HG02763 (cell line): ENCODE measurements around the gene PRTFDC1.
"Not testable (repeated sequence)": the region's sequence is repeated elsewhere in the genome, so short reads cannot be mapped to it uniquely, and the experiment has no call there.

ENCODE experiments used
- ATAC-seq: cut with Tn5 transposase; IDR thresholded peaks from one replicate; pipeline ENCODE4 v1.9.1; 2021; ENCODE audit warnings: mild to moderate bottlenecking, moderate library complexity; ENCODE audit not compliant: unreplicated experiment

PRTFDC1 gene

DNA sequence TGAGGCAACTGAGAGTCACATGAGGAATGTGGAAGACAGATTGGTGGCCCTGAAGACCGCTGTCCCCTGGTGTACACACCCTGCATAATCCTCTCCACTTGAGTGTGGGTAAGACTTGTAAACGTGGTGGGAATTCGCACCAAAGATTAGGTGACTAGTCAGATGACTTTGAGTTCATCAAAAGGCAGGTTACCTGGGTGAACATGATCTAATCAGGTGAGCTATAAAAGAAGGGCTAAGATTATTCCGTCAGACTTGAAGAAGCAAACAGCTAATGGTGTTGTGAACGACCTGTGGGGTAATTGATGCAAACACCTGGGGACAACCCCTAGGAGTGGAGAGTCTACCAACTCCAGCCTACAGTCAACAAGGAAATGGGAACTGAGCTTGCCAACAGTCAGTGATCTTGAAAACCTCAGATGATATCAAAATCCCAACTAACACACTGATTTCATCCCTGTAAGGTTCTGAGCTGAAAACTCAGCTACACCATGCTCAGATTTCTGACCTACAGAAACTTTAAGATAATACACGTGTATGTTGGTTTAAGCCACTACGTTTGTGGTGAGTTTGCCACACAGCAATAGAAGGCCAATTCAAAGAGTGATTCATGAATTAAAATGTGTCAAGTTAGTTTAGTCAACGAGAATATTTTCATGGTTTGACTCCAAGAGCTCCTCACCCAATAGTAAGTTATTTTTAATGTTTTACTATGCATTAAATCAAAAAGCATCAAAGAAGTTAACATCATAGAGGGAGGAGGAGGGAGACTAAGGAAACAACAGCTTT is 16.7 kb downstream of the PRTFDC1 start:
- ATAC-seq: no peak

DNA sequence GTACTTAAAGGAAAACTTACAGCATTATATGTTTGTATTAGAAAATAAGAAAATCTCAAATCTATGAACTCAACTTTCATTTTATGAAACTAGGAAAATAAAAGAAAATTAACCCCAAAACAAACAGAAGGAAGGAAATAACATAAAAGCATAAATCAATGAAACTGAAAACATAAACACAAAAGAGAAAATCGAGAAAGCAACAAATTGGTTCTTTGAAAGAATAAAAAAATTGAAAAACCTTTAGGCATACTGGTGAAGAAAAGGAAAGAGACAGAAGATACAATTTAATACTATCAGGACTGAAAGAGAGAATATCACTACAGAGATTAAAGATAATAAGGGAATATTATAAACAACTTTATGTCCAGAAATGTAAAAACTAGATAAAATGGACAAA is 21.2 kb downstream of the PRTFDC1 start:
- no peak for ATAC-seq

DNA sequence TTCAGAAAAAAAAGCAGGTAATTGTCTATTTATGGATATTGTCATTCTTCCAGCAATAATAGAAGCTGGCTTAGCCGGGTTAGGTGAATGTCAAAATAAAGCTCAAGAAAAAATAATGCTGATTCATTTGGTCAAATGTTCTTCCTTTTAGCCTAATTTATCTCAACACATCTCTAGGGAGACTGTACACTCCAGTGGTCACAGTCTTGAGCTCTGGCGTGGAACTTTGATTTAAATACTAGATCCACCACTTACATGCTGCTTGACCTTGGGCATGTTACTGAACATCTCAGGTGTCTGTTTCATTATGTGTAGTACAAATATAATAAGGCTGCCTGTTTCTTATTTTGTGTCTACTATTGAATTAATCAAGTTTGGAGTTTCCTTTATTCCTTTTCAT is 22.0 kb downstream of the PRTFDC1 start:
- no peak for ATAC-seq

DNA sequence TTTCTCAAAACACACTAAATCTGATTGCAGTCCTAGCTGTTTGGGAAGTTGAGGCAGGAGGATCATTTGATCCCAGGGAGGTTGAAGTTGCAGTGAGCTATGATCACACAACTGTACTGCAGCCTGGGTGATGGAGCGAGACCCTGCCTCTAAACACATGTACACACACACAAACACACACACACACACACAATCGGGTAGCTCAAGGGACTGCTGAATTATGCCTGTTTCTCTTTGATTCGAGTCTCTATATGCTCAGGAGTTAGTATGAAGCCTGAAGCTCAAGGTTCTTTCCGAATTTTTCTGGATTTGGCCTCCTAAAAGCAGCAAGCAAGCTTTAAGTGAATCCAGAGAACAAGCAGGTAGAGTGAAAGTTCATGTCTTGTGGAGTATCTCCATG is 22.5 kb downstream of the PRTFDC1 start:
- no peak for ATAC-seq

DNA sequence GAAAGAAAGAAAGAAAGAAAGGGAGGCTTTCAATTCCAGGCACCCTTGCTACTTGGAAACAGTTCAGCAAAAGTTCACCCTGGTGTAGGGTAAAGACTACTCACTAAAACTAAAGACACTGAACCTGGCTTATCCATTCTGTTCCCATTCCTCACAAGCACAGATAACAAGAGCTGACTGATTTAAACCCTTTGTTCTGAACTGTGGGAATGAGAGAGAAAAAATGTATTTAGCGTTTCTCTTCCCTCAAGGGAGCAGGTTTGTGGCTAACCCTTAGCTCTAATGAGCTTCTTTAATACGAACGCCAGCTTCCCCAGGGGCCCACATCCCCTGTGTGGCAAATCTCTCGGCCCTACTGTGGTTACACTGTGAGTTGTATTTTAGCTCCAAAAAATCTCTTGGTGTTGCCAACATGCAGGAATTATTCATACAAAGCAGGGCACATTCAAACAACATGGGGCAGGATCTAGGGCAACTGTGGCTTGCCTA is 23.3 kb downstream of the PRTFDC1 start:
- ATAC-seq: no peak

DNA sequence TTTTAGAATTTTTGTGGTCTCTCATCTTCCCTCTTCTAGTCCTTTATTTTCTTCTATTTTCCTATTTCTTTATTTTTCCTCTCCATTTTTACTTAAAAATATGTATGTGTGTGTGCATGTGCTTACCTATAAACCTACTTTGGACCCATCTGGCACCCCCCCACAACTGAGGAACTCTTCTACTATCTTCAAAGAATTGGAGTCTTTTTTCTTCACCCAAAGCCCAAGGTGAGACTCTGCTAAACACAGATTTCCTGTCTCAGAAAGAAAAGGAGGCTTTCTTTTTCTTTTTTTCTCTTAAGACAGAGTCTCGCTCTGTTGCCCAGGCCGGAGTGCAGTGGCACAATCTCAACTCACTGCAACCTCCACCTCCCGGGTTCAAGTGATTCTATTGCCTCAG is 24.2 kb downstream of the PRTFDC1 start:
- ATAC-seq: no peak

DNA sequence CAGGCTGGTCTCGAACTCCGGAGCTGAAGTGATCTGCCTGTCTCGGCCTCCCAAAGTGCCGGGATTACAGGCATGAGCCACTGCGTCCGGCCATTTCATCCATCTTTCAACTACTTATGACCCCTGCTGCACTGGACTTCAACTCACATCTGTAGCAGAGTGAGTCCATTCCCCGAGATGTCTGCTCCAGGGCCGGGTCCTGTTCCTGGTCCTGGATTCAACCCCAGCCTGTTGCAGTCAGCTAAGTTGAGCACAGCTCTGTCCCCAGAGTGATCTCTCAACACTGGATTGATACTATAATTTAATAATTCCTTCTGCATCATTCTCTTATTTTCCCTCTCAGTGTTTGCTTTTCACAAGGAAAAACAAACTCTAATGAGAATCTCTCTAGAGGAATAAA is 25.8 kb downstream of the PRTFDC1 start:
- no peak for ATAC-seq

DNA sequence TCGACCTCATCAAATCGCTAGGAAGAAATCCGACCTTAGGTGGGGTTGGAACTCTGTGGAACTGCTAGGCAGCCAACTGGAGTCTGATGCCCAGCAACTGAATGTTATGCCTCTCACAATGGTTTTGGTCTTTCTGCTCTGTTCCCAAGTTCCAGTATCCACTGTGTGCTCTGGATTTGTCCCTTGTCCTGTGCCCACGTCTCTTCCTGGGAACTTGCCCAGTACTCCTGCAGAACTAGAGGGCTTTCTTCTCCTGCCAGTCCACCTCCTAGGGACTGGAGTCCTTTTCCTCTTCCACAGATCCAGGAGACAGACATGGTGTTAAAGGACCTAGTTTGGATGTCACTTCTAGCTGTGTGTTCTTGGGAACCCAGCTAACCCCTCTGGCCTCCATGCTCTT is 26.6 kb downstream of the PRTFDC1 start:
- no peak for ATAC-seq

DNA sequence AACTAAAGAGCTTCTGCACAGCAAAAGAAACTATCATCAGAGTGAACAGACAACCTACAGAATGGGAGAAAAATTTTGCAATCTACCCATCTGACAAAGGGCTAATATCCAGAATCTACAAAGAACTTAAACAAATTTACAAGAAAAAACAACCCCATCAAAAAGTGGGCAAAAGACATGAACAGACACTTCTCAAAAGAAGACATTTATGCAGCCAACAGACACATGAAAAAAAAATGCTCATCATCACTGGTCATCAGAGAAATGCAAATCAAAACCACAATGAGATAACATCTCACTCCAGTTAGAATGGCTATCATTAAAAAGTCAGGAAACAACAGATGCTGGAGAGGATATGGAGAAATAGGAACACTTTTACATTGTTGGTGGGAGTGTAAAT is 27.9 kb downstream of the PRTFDC1 start:
- not testable (repeated sequence) for ATAC-seq

DNA sequence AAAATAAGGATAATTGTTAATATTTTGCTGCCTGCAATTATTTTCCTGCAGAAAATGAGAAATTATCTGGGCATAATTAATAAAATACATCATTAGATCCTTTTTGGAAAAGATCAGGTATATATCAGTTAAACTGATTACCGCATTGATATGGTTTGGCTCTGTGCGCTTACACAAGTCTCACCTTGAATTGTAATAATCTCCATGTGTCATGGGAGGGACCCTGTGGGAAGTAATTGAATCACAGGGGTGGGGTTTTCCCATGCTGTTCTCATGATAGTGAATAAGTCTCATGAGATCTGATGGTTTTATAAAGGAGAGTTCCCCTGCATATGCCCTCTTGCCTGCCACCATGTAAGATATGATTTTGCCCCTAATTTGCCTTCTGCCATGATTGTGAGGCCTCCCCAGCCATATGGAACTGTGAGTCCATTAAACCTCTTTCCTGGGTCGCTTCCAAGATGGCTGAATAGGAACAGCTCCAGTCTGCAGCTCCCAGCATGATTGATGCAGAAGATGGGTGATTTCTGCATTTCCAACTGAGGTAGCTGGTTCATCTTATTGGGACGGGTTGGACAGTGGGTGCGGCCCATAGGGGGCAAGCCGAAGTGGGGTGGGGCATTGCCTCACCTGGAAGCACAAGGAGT is 30.1 kb downstream of the PRTFDC1 start:
- not testable (repeated sequence) for ATAC-seq

DNA sequence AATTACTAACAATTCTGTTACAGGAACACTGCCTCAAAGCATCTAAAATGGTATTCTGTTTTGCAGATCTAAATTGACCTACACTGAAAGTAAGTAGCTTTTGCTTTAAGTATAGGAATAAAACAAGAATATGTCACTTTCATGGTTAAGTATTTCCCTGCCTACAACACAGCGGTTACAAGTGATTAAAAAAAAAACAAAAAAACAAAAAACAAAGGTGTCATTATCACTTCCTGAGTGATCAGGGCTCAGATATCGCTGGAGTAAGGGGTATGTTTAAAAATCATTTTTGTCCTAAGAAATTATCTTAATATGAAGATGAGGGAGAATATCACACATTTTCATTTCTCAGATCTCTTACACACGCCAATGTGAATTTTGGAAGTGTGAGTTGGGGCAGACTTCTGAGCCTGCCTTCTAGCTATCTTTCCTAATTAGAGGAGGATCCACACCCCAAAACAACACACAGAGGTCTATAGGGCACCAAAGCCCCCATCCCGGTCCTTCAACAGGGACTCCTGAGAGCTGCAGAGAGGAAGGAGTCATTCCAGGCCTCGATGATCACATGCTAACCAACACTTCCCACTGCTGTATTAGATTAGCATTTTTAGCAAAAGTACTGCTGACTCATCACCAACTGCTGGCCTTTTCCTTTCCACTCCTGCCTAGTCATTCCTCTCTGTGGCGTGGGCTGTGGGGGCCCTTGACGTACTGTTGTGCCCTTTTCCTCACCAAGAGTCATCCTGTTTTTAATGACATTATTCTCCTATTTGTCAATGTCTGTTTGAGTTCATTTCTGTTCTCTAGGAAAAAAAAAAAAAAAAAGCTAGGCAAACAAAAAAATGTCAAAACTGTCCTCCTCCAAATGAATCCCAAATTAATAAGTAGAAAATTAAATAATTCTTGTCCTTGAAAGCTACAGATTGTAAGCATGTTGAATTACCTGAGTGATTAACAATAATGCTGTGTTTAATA is 31.2 kb downstream of the PRTFDC1 start:
- peak; percentile 89 for ATAC-seq

DNA sequence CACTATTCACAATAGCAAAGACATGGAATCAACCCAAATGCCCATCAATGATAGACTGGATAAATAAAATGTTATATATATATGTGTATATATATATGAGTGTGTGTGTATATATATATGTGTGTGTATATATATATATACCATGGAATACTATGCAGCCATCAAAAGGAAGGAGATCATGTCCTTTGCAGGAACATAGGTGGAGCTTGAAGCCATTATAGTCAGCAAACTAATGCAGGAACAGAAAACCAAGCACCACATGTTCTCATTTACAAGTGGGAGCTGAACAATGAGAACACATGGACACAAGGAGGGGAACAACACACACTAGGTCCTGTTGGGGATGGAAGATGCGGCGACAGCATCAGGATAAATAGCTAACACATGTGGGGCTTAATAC is 32.2 kb downstream of the PRTFDC1 start:
- ATAC-seq: not testable (repeated sequence)

DNA sequence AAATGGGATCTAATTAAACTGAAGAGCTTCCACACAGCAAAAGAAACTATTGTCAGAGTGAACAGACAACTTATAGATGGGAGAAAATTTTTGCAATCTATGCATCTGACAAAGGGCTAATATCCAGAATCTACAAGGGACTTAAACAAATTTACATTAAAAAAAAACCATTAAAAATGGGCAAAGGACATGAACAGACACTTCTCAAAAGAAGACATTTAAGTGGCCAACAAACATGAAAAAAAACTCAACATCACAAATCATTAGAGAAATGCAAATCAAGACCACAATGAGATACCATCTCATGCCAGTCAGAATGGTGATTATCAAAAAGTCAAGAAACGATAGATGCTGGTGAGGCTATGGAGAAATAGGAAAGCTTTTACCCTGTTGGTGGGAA is 32.8 kb downstream of the PRTFDC1 start:
- not testable (repeated sequence) for ATAC-seq

DNA sequence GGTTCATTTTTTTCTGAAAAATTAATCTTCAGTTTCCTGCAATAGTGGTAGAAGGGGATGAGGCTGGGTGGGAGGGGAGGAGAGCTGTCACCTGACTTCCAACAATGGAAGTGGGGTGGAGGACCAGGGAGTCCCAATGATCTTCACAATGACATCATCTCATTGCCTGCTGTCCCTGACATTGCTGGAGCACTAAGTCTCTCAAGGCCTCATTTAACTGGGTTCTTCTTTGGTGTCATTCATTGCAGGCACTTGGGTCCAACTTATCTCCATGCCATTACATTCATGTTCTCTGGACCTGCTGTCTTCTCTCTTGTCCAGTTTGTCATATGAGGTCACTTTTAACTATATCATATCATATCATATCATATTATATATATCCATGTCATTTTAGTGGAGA is 34.4 kb downstream of the PRTFDC1 start:
- ATAC-seq: no peak

DNA sequence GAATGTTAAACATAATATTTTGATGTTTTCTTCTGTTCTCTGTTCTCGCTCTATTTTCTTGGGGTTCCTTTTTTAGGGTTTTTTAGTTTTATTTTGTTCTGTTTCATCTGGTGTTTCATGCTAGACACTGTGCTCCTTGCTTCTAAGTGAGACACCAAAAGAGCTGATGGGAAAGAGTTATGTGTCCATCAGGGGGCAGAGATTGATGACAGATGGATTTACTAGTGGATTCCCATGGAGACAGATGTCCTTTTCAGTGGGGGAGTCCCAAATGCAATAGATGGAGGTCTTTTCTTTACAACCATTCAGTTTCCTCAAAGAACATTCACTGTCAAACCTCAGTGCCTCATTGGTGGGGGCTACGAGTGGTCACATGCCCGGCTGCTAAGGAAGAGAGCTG is 34.9 kb downstream of the PRTFDC1 start:
- ATAC-seq: no peak

DNA sequence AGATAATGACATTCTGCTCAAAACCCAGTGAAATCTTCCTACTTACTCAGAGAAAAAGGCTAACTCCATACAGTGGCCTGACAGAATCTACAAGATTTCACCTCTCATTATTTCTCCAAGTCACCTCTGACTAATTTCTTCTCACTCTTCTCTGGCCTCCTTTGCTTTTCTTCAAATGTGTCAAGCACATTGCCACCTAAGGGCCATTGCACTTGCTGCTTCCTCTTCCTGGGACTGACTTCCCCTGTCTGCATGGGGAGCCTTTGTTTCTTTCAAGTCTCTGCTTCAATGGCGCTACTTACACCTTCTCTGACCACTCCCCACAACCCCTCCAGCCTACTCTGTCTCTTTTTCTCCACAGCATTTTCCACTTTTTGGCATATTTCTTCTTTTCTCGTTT is 36.0 kb downstream of the PRTFDC1 start:
- ATAC-seq: no peak

DNA sequence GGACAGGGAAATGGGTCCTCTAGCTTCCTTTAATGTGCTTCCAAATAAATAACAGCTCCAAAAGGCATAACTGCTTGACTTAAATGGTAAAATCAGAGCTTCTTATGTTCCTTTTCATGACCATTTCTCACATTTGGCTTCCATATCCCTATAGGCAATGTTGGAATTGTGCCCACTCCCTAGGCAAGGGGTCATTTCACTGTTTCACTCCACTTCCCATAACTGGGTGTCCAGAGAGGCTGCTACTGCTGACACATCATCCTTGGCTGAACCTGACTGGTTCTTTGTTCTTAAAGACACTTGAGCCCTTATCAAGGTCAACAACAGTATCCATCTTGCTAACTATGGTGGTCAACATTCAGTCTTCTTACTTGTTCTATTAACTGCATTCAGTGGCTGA is 37.1 kb downstream of the PRTFDC1 start:
- ATAC-seq: no peak

DNA sequence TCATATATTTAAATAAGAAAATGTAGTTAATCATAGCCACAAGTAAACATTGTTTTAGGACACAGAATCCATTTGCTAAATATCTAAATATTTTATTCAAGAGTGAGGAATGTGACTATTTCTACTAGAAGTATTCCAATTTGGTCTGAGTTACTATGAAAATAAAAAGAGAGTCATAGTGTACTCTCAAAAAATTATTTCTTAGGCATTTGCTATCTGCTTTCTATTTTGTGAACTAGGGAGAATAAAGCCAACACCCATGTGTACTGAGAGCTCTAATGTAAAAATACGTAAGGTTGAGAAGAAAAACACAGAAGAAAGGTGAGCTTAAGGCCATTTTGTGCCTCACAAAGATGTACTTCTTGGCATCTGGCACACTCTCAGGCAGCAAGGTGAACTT is 38.3 kb downstream of the PRTFDC1 start:
- no peak for ATAC-seq

DNA sequence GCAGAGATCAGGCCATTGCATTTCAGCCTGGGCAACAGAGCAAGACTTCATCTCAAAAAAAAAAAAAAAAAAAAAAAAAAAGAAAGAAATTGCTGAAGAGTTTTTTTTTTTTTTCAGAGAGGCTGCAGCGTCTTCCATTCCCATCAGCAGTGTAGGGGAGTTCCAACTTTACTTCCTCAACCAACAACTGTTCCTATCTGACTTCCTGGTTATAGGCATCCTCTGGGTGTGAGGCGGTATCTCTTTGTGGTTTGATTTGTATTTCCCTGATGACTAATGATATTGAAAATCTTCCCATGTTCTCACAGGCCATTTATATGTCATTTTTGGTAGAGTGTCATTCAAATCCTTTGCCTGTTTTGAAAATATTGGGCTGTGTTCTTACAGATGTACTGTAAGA is 40.2 kb downstream of the PRTFDC1 start:
- ATAC-seq: no peak

DNA sequence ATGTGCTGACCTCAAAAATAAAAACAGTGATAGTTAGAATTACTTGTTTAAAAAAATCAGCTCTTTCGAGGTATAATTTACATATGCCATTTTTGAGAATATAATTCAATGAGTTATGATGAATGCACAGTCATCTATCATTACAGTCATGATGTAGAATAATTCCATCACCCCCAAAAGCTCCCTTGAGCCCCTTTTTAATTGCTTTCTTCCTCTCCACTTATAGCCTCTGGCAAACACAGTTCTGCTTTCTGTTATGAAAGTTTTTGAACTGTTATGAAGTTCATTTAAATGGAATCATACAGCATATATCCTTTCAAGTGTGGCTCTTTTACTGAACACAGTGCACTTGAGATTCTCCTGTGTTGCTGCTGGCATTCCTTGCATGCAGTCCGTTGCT is 41.4 kb downstream of the PRTFDC1 start:
- ATAC-seq: no peak

DNA sequence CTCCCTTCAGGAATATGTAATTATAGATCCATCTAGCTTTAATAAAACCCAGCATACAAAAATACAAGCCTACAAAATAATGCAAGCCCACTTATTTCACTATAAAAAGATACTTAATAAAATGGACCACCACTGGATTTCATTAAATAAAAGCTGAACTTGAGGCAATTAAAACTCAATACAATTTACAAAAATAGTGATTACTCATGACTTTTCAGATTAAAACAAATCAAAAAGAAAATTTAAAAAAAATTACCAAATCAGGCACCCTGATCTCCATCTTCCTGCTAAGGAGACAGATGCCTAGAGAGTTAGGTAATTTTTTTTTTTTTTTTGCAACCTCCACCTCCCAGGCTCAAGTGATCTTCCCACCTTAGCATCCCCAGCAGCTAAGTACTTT is 41.8 kb downstream of the PRTFDC1 start:
- ATAC-seq: no peak
